CD4-positive, alpha-beta T cell (primary cell): ENCODE data around the gene PAOX. TPM values are rescaled to one million over a fixed set of nuclear protein-coding genes. Genes with fewer than 3 reads are reported as not detected.

Experiments used
- ATAC-seq: fragments of 200-7000 bp; cut with Tn5 transposase; one replicate; pipeline ENCODE4 v1.10.0; 2022; ENCODE audit warnings: mild to moderate bottlenecking; ENCODE audit not compliant: poor library complexity
- CTCF ChIA-PET: fragments of 350-600 bp; sonication (Branson Sonifier 250); formaldehyde crosslinking; loops from one replicate; lab custom pipeline; 2021; ENCODE audit warnings: antibody characterized with exemption, inconsistent platforms; lab: Charles Lee
- POLR2A ChIA-PET: fragments of 350-600 bp; sonication (Branson Sonifier 250); formaldehyde crosslinking; loops from one replicate; lab custom pipeline; 2021; ENCODE audit warnings: antibody characterized with exemption, inconsistent platforms; lab: Charles Lee
- DNase-seq, 14 experiments: peaks; one replicate each; pipeline ENCODE4 v3.0.0-alpha.2; 2013 to 2020; ENCODE audit warnings: mixed read lengths in 2 of 14
- H3K27ac ChIP-seq, 2 donors: one replicate each; pipeline versions ENCODE4 v1.5.1 to v1.7.0; 2013; ENCODE audit warnings: low read length in 2 of 2, low read depth in 1 of 2, mild to moderate bottlenecking in 1 of 2
- H3K27me3 ChIP-seq, 2 experiments: 1 replicate in 1 of 2; 2 replicates in 1 of 2; pipeline versions ENCODE4 v1.6.1 to v1.7.0; 2013; ENCODE audit warnings: low read length in 2 of 2, control low read depth in 1 of 2, mild to moderate bottlenecking in 1 of 2, moderate library complexity in 1 of 2; ENCODE audit not compliant: insufficient read depth in 2 of 2, control insufficient read depth in 1 of 2
- H3K36me3 ChIP-seq: one replicate; pipeline ENCODE4 v1.6.1; 2013; ENCODE audit warnings: low read length, control low read depth; ENCODE audit not compliant: insufficient read depth
- H3K4me1 ChIP-seq: one replicate; pipeline ENCODE4 v1.6.1; 2013; ENCODE audit warnings: low read length, control low read depth; ENCODE audit not compliant: insufficient read depth
- H3K4me3 ChIP-seq: one replicate; pipeline ENCODE4 v1.5.1; 2013; ENCODE audit warnings: mild to moderate bottlenecking, low read length, moderate library complexity
- H3K9me3 ChIP-seq, 2 experiments: 1 replicate in 1 of 2; 2 replicates in 1 of 2; pipeline versions ENCODE4 v1.6.1 to v1.7.0; 2013; ENCODE audit warnings: low read length in 2 of 2, mild to moderate bottlenecking in 2 of 2, control low read depth in 1 of 2, moderate library complexity in 1 of 2; ENCODE audit not compliant: control insufficient read depth in 1 of 2, insufficient read depth in 1 of 2
- H3K27ac Mint-ChIP-seq: one replicate; pipeline ENCODE4 v1.8.0; 2020; ENCODE audit warnings: mixed read lengths
- H3K27me3 Mint-ChIP-seq: one replicate; pipeline ENCODE4 v1.8.0; 2021; ENCODE audit warnings: mixed read lengths
- H3K36me3 Mint-ChIP-seq: one replicate; pipeline ENCODE4 v1.8.0; 2021; ENCODE audit warnings: low read depth, mixed read lengths
- H3K4me1 Mint-ChIP-seq: one replicate; pipeline ENCODE4 v1.8.0; 2021; ENCODE audit warnings: low read depth, mixed read lengths
- H3K4me3 Mint-ChIP-seq: one replicate; pipeline ENCODE4 v1.8.0; 2020; ENCODE audit warnings: mild to moderate bottlenecking, mixed read lengths
- H3K9me3 Mint-ChIP-seq: one replicate; pipeline ENCODE4 v1.8.0; 2020; ENCODE audit warnings: mixed read lengths
- intact Hi-C, 2 experiments: fragments of 100-400 bp; cut with DNase I in 1 of 2; cut with micrococcal nuclease in 1 of 2; formaldehyde crosslinking; loops; one replicate each; pipeline versions ENCODE4 v1.15.1 to v1.9.0; 2023 to 2025; cut with DNase I, micrococcal nuclease
- microRNA-seq: library from miRNA; unstranded; fragments of <30 nt; microRNA quantifications from one replicate; pipeline ENCODE4 v1.2.0, GENCODE V29; 2021; ENCODE audit warnings: borderline microRNAs expressed, borderline replicate concordance
- total RNA-seq, 174 experiments: library from RNA in 2 of 174; stranded (reverse) in 2 of 174; gene quantifications; one replicate each; pipeline ENCODE4 v1.2.3 and lab custom pipeline; 2021 to 2026
- TF ChIP-seq, protein P1 (sequence below): fragments of 200-600 bp; IDR thresholded peaks from one replicate; pipeline ENCODE4 v1.8.0; 2022; ENCODE audit warnings: antibody characterized with exemption, mild to moderate bottlenecking

The PAOX gene
- total RNA-seq, 2 experiments from 2014 or later: 1.9 to 2.6 TPM

DNA sequence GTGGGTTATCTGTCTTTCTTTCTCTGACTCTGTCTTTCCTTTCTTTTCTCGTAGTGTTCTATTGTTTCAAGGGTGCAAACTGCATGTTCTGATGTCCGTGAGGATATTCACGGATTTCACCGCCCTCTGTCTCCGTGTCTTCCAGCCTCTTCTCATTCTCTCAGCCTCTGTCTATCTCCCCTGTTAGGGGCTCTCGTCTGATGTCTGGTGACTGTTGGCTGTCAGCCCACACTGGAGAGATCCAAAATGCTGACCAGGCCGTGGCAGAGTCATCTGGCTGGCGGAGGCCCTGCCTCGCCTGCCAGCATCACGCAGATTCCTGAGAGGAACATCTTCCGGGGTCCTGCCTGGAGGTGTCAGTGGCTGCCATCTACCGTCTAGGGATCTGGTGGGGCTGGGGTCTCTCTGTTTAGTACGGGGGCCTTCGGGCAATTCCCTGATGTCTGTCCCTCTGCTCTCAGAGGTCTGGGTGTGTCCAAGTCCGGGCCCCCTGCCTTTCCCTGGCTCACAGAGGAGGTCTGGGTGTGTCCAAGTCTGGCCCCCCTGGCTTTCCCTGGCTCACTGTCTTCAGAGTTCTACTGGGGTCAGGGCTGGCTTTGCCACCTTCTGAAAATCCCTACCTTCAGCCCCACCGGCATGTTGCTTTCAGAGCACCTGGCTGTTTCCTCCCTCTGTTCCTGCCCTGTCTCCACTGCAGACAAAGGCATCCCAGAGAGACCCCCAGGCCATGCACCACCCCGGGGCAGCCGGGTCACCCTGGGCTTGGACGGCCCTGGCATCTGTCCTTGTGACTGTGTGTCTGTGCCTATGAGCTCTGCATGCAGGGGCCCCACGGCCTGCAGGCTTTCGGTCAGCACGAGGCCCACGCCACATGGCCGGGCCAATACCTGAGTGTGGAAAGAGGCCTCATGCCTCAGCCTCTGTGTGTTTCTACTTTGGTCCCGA, 60.7 kb downstream of the PAOX start:
- Histone ChIP-seq H3K36me3 (no peaks in the 10 kb centered on the region), H3K27ac (no peak overlapping the region), H3K9me3 (peaks cover 0 to 7% of the 10 kb centered on the region in 2 experiments), H3K27me3 (peaks cover 0 to 5% of the 10 kb centered on the region in 2 experiments), H3K4me1 (peaks cover 53% of the 10 kb centered on the region), H3K4me3 (no peak overlapping the region)
- Mint-ChIP-seq H3K4me3 (no peak overlapping the region), H3K4me1 (peaks cover 29% of the 10 kb centered on the region), H3K27ac (no peak overlapping the region), H3K36me3 (no peaks in the 10 kb centered on the region), H3K27me3 (peaks cover 11% of the 10 kb centered on the region), H3K9me3 (no peaks in the 10 kb centered on the region)
- intact Hi-C loops: loop anchor here in 1 of 2 experiments (2.0 to 10.0 kb wide), 3 partner anchors 57 to 135 kb away; no protein-coding TSS in a partner anchor
- ChIA-PET POLR2A (no interaction called here), CTCF (interaction anchor here (2.5 kb wide), 1 partner anchor 110 kb away, joined by 13 read pairs; no protein-coding TSS in a partner anchor)
- DNase-seq (peak in 1 of 14 experiments; percentile 7), ATAC-seq (no peak)
- TF ChIP-seq, protein P1, sequence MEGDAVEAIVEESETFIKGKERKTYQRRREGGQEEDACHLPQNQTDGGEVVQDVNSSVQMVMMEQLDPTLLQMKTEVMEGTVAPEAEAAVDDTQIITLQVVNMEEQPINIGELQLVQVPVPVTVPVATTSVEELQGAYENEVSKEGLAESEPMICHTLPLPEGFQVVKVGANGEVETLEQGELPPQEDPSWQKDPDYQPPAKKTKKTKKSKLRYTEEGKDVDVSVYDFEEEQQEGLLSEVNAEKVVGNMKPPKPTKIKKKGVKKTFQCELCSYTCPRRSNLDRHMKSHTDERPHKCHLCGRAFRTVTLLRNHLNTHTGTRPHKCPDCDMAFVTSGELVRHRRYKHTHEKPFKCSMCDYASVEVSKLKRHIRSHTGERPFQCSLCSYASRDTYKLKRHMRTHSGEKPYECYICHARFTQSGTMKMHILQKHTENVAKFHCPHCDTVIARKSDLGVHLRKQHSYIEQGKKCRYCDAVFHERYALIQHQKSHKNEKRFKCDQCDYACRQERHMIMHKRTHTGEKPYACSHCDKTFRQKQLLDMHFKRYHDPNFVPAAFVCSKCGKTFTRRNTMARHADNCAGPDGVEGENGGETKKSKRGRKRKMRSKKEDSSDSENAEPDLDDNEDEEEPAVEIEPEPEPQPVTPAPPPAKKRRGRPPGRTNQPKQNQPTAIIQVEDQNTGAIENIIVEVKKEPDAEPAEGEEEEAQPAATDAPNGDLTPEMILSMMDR: no peak

DNA sequence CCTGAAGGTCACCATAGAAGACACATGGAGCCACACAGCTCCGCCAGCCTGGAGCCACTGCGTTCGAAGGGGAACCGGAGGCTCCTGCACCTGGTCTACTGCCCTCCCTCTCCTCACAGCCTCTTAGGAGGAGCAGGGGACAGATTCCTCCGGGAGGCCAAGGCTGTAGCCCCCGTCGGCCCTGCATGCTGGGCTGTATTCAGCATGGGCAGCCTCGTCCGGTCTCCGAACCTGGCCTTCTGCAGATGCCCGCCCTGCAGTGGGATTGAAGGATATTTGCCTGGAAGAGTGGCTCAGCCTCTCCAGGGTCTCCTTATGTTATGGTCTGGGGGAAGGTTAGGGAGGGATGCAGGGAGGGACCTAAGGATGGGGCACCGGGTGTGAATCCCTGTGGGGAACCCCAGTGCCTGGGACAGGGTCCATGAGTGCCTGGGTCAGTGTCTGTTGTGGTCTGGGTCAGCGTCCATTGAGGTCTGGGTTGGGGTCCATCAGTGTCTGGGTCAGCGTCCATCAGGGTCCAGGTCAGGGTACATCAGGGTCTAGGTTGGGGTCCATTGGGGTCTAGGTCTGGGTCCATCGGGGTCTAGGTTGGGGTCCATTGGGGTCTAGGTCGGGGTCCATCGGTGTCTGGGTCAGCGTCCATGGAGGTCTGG, 61.7 kb downstream of the PAOX start:
- peaks cover 0 to 5% of the 10 kb centered on the region in 2 experiments for H3K27me3 ChIP-seq
- H3K27ac Mint-ChIP-seq: no peak overlapping the region
- H3K9me3 ChIP-seq: peaks cover 0 to 16% of the 10 kb centered on the region in 2 experiments
- peaks cover 11% of the 10 kb centered on the region for H3K27me3 Mint-ChIP-seq
- H3K9me3 Mint-ChIP-seq: no peaks in the 10 kb centered on the region
- H3K4me1 ChIP-seq: peaks cover 53% of the 10 kb centered on the region
- no peak overlapping the region for H3K4me3 Mint-ChIP-seq
- H3K27ac ChIP-seq: no peak overlapping the region
- CTCF ChIA-PET: no interaction called here
- TF ChIP-seq, protein P1: no peak
- DNase-seq (peak in 1 of 14 experiments; percentile 11), ATAC-seq (no peak)
- peaks cover 29% of the 10 kb centered on the region for H3K4me1 Mint-ChIP-seq
- H3K4me3 ChIP-seq: no peak overlapping the region
- POLR2A ChIA-PET: no interaction called here
- intact Hi-C loops: no loop called here
- no peaks in the 10 kb centered on the region for H3K36me3 ChIP-seq
- H3K36me3 Mint-ChIP-seq: no peaks in the 10 kb centered on the region

Small RNA genes within 50 kb of the gene (microRNA-seq; reads per million reads assigned to microRNA genes)
- gene MIR3944: 1.8 reads per million

Other genes starting within 250 kb of the PAOX start
- not detected for gene KNDC1, start 219.0 kb upstream of the PAOX start, total RNA-seq
- not detected for gene UTF1, start 149.0 kb upstream of the PAOX start, total RNA-seq
- gene VENTX, start 141.4 kb upstream of the PAOX start, total RNA-seq: under 1 TPM; 0.11 to 0.14 TPM
- gene ADAM8, start 102.4 kb upstream of the PAOX start, total RNA-seq: 10 to 100 TPM; 95.6 to 95.9 TPM
- gene TUBGCP2, start 70.4 kb upstream of the PAOX start, total RNA-seq: 10 to 100 TPM; 89.3 to 94.2 TPM
- gene ZNF511, start 70.3 kb upstream of the PAOX start, total RNA-seq: 10 to 100 TPM; 38.1 to 40.9 TPM
- gene CALY, start 42.4 kb upstream of the PAOX start, total RNA-seq: 1 to 10 TPM; 3.8 to 3.9 TPM
- not detected for gene PRAP1, start 31.9 kb upstream of the PAOX start, total RNA-seq
- 10 to 100 TPM; 10.3 to 11.7 TPM for gene FUOM, start 21.2 kb upstream of the PAOX start, total RNA-seq
- gene ECHS1, start 5.9 kb upstream of the PAOX start, total RNA-seq: 1 to 10 TPM; 7.6 to 8.3 TPM
- gene MTG1, start 14.9 kb downstream of the PAOX start, total RNA-seq: 10 to 100 TPM; 28.5 to 34.9 TPM
- gene SPRN, start 45.4 kb downstream of the PAOX start, total RNA-seq: not detected
- 1 to 10 TPM; 5.0 to 5.2 TPM for gene SCART1, start 74.7 kb downstream of the PAOX start, total RNA-seq
- 1 to 10 TPM; 1.6 to 2.0 TPM for gene CYP2E1, start 148.1 kb downstream of the PAOX start, total RNA-seq
- gene SYCE1, start 186.3 kb downstream of the PAOX start, total RNA-seq: under 1 TPM; 0.30 to 0.42 TPM
- gene FRG2B, start 247.5 kb downstream of the PAOX start, total RNA-seq: not detected